Body of pancreas (tissue), 4 donors: ENCODE measurements around the gene SLC22A5.
A peak's percentile ranks its signal among the peaks of the same experiment; 100 is the strongest.

Experiments
- CTCF ChIP-seq, 7 experiments: fragments of 450-650 bp in 4 of 7; fragments of 200-600 bp in 3 of 7; sonication (generic) in 3 of 7; IDR thresholded peaks; one replicate each; pipeline ENCODE4 v1.5.1; 2016 to 2019; ENCODE audit warnings: antibody characterized with exemption in 7 of 7
- POLR2A ChIP-seq, 3 donors: fragments of 450-650 bp; IDR thresholded peaks; one replicate each; pipeline ENCODE4 v1.6.1; 2016; ENCODE audit warnings: antibody characterized with exemption in 3 of 3, mild to moderate bottlenecking in 2 of 3

- TF ChIP-seq POLR2A (IDR thresholded peaks at IDR 0.05): peak in 1 of 3 donors; percentile 39
- TF ChIP-seq CTCF (IDR thresholded peaks at IDR 0.05): peak in 1 of 7 experiments; percentile 6
These were observed 58.0 kb downstream of the SLC22A5 start for GRCh38 chr5:132427281-132428146.
